GM12878 (cell line): ENCODE measurements around the gene CELF2.

ENCODE experiments used
- ATF3 ChIP-seq: IDR thresholded peaks from 2 replicates; pipeline ENCODE4 v1.6.1; 2011; ENCODE audit warnings: low read depth, mild to moderate bottlenecking, low read length, moderate library complexity, borderline replicate concordance; ENCODE audit errors: extremely low read depth
- HDAC2 ChIP-seq: fragments of 200-600 bp; sonication (generic); IDR thresholded peaks from 2 replicates; pipeline ENCODE4 v1.6.1; 2017
- POLR2AphosphoS5 ChIP-seq: IDR thresholded peaks from 2 replicates; pipeline ENCODE4 v1.6.1; 2011; ENCODE audit warnings: mild to moderate bottlenecking, low read length, inconsistent platforms
- RELA ChIP-seq: fragments of 450-650 bp; IDR thresholded peaks from 2 replicates; pipeline ENCODE4 v1.8.0; 2014; ENCODE audit warnings: borderline replicate concordance; ENCODE audit not compliant: partially characterized antibody
- ZNF274 ChIP-seq: IDR thresholded peaks from one replicate; pipeline ENCODE4 v1.8.0; 2011; ENCODE audit not compliant: insufficient read length, insufficient read depth
- TF ChIP-seq, protein P1 (sequence below): IDR thresholded peaks from 2 replicates; pipeline ENCODE4 v1.6.1; 2012; ENCODE audit warnings: low read length, inconsistent platforms

DNA sequence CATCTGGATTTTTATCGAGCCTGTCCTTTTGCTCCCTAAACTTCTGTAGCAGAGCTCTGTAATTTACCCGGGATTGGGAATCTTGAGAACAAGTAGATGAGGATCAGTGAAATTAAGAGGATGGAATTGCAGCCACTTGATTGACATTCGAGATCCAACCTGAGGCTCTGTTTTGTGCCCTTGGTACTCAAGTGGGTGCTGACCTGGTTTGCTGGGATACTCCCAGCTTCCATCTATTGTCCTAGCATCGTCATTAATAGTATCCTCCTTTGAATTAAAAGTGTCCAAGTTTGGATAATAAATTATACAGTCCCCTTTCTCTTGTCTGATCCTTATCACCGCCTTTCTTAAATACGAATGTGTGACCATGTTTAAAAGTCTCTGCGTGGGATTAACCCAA lies 17.1 kb downstream of the CELF2 start:
- TF ChIP-seq, protein P1, sequence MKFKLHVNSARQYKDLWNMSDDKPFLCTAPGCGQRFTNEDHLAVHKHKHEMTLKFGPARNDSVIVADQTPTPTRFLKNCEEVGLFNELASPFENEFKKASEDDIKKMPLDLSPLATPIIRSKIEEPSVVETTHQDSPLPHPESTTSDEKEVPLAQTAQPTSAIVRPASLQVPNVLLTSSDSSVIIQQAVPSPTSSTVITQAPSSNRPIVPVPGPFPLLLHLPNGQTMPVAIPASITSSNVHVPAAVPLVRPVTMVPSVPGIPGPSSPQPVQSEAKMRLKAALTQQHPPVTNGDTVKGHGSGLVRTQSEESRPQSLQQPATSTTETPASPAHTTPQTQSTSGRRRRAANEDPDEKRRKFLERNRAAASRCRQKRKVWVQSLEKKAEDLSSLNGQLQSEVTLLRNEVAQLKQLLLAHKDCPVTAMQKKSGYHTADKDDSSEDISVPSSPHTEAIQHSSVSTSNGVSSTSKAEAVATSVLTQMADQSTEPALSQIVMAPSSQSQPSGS = no peak
- TF ChIP-seq ZNF274 (no peak), ATF3 (no peak), POLR2AphosphoS5 (no peak), HDAC2 (no peak), RELA (no peak)
